PC-9 (cell line): ENCODE results near the gene SPOCK3. TPM values are rescaled to one million over a fixed set of nuclear protein-coding genes. Genes with fewer than 3 reads are reported as not detected.

ENCODE experiments used
- BruUV-seq: library from RNA; stranded (reverse); fragments of 400-500 nt; replicated peaks from 2 replicates; lab custom pipeline; 2021; lab: Mats Ljungman, UMichigan
- CTCF ChIA-PET: fragments of 300-600 bp; sonication (Branson Sonifier 250); formaldehyde crosslinking; loops from one replicate; lab custom pipeline; 2022; ENCODE audit warnings: antibody characterized with exemption; lab: Charles Lee
- POLR2A ChIA-PET: fragments of 300-600 bp; sonication (Branson Sonifier 250); formaldehyde crosslinking; loops from one replicate; lab custom pipeline; 2022; ENCODE audit warnings: antibody characterized with exemption; ENCODE audit not compliant: unreplicated experiment; lab: Charles Lee
- DNase-seq, 2 experiments: peaks; one replicate each; pipeline versions ENCODE4 v3.0.0 to v3.0.0-alpha.2; 2015 to 2022; ENCODE audit warnings: mixed read lengths in 1 of 2
- H2AFZ ChIP-seq: fragments of 200-600 bp; sonication (generic); 2 replicates; pipeline ENCODE4 v1.8.1; 2017; ENCODE audit warnings: antibody characterized with exemption
- H3F3A ChIP-seq: fragments of 200-600 bp; sonication (generic); 2 replicates; pipeline ENCODE4 v1.8.1; 2017; ENCODE audit warnings: antibody characterized with exemption, mild to moderate bottlenecking, low read depth; ENCODE audit not compliant: insufficient read depth
- H3K27ac ChIP-seq: fragments of 200-600 bp; sonication (generic); 2 replicates; pipeline ENCODE4 v1.6.1; 2016; ENCODE audit warnings: mixed run types
- H3K27me3 ChIP-seq: fragments of 200-600 bp; sonication (generic); 2 replicates; pipeline ENCODE4 v1.6.1; 2016; ENCODE audit warnings: low read depth, mixed run types; ENCODE audit not compliant: insufficient read depth
- H3K36me3 ChIP-seq: fragments of 200-600 bp; sonication (generic); 2 replicates; pipeline ENCODE4 v1.6.1; 2016; ENCODE audit warnings: low read depth, mixed run types
- H3K4me1 ChIP-seq: fragments of 200-600 bp; sonication (generic); replicated peaks from 2 replicates; pipeline ENCODE4 v1.6.1; 2016; ENCODE audit warnings: mixed run types; ENCODE audit not compliant: insufficient read depth
- H3K4me2 ChIP-seq: fragments of 200-600 bp; sonication (generic); 2 replicates; pipeline ENCODE4 v1.6.1; 2017; ENCODE audit warnings: mixed run types
- H3K4me3 ChIP-seq: fragments of 200-600 bp; sonication (generic); 2 replicates; pipeline ENCODE4 v1.6.1; 2016; ENCODE audit warnings: mixed run types
- H3K79me2 ChIP-seq: fragments of 200-600 bp; sonication (generic); 2 replicates; pipeline ENCODE4 v1.6.1; 2017; ENCODE audit warnings: low read depth, mixed run types
- H3K9me2 ChIP-seq: fragments of 200-600 bp; sonication (generic); 2 replicates; pipeline ENCODE4 v1.8.1; 2017; ENCODE audit warnings: mild to moderate bottlenecking; ENCODE audit not compliant: insufficient read depth
- H3K9me3 ChIP-seq: fragments of 200-600 bp; sonication (generic); 2 replicates; pipeline ENCODE4 v1.8.1; 2016; ENCODE audit warnings: low read depth; ENCODE audit not compliant: insufficient read depth
- H4K20me1 ChIP-seq: fragments of 200-600 bp; sonication (generic); 2 replicates; pipeline ENCODE4 v1.8.1; 2017; ENCODE audit not compliant: insufficient read depth
- EZH2 ChIP-seq: fragments of 200-600 bp; sonication (generic); IDR thresholded peaks from 2 replicates; pipeline ENCODE4 v1.8.0; 2017; ENCODE audit warnings: antibody characterized with exemption, low read depth
- intact Hi-C: fragments of 100-400 bp; cut with micrococcal nuclease; formaldehyde crosslinking; loops from one replicate; pipeline ENCODE4 v1.10.0; 2022; ENCODE audit not compliant: unreplicated experiment
- total RNA-seq: library from RNA; stranded (reverse); gene quantifications from 2 replicates; pipeline ENCODE4 v1.2.3, GENCODE V29; 2021
- TF ChIP-seq, protein P1 (sequence below): fragments of 200-600 bp; sonication (generic); conservative IDR thresholded peaks from 2 replicates; pipeline ENCODE4 v1.6.1; 2017; ENCODE audit warnings: mixed run types, antibody characterized with exemption, mild to moderate bottlenecking, moderate library complexity

Gene SPOCK3
- total RNA-seq, 1 experiment from 2014 or later, result not detected

DNA sequence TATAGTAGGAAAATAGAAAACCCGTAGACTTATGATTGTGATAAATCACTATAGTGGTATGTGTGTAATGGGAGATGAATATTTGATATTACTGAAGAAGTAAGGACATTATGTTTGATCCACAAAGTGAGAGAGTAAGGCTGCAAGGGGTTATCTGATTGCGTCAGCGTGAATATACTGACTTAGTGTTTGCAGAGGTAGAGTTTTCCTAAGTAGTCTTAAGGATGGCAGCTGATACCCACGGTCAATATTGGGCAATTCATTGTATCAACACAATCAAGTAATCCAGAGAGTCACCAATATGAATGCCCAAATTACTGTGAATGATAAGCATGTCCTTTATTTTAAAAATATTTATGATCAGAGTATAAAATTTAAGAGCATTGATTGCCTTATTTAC lies 83.7 kb downstream of the SPOCK3 start:
- ChIA-PET POLR2A (no interaction called here), CTCF (no interaction called here)
- Histone ChIP-seq H3K4me2 (no peak overlapping the region), H3K4me3 (no peak overlapping the region), H2AFZ (no peak overlapping the region), H3F3A (no peaks in the 10 kb centered on the region), H3K9me2 (no peaks in the 10 kb centered on the region), H3K4me1 (no peaks in the 10 kb centered on the region), H3K27ac (no peak overlapping the region), H3K36me3 (no peaks in the 10 kb centered on the region), H3K27me3 (no peaks in the 10 kb centered on the region), H3K9me3 (no peaks in the 10 kb centered on the region), H4K20me1 (no peaks in the 10 kb centered on the region), H3K79me2 (no peaks in the 10 kb centered on the region)
- BruUV-seq, result no TSS peak
- DNase-seq, result no peak
- no peak for TF ChIP-seq EZH2
- TF ChIP-seq, protein P1, sequence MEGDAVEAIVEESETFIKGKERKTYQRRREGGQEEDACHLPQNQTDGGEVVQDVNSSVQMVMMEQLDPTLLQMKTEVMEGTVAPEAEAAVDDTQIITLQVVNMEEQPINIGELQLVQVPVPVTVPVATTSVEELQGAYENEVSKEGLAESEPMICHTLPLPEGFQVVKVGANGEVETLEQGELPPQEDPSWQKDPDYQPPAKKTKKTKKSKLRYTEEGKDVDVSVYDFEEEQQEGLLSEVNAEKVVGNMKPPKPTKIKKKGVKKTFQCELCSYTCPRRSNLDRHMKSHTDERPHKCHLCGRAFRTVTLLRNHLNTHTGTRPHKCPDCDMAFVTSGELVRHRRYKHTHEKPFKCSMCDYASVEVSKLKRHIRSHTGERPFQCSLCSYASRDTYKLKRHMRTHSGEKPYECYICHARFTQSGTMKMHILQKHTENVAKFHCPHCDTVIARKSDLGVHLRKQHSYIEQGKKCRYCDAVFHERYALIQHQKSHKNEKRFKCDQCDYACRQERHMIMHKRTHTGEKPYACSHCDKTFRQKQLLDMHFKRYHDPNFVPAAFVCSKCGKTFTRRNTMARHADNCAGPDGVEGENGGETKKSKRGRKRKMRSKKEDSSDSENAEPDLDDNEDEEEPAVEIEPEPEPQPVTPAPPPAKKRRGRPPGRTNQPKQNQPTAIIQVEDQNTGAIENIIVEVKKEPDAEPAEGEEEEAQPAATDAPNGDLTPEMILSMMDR, result no peak
- intact Hi-C loops, result no loop called here

DNA sequence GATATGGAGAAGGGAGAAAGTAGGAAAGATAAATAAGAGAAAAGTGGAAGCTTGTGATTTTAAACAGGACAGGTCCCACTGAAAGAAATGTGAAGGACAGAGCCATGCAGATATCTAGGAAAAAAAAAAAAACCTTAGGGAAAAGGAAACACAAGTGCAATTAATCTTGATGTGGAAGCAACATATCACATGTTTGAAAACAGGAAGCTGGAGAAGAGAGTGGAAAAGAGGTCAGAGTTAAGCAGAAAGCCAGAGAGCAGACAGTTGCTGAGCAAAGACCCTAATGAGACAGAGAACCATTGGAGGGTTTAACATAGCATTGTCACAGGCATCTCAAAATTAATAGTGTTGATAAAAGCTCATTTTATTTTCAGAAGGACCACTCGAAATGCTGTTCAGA lies 89.7 kb downstream of the SPOCK3 start:
- no peaks in the 10 kb centered on the region for H3K27me3 ChIP-seq
- no peaks in the 10 kb centered on the region for H3K79me2 ChIP-seq
- H3K36me3 ChIP-seq, result no peaks in the 10 kb centered on the region
- H3K27ac ChIP-seq, result no peak overlapping the region
- no peak overlapping the region for H3K4me2 ChIP-seq
- H3K4me3 ChIP-seq, result no peak overlapping the region
- no TSS peak for BruUV-seq
- POLR2A ChIA-PET, result no interaction called here
- no peaks in the 10 kb centered on the region for H4K20me1 ChIP-seq
- CTCF ChIA-PET, result no interaction called here
- no peaks in the 10 kb centered on the region for H3K9me2 ChIP-seq
- no peaks in the 10 kb centered on the region for H3F3A ChIP-seq
- TF ChIP-seq, protein P1, result no peak
- TF ChIP-seq EZH2, result no peak
- no peak for DNase-seq
- no peak overlapping the region for H2AFZ ChIP-seq
- H3K4me1 ChIP-seq, result no peaks in the 10 kb centered on the region
- intact Hi-C loops, result no loop called here
- no peaks in the 10 kb centered on the region for H3K9me3 ChIP-seq

DNA sequence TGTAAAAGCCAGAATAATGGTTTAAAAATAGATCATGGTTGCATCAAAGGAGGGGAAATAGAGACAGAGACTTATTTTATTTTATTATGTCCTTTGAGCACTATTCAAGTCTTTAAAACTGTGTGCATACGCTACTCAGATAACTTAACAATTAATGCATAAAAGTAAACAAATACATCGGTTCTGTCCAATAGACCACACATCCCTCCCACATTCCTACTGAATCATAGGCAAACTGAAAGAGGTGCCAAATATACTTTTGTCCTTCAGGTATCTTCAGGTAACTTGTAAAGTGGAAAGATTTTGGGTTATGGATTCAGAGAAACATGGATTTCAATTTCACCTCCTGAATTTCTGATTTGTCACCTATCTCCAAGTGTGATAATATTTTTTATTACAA lies 91.3 kb downstream of the SPOCK3 start:
- Histone ChIP-seq H3F3A (no peaks in the 10 kb centered on the region), H3K36me3 (no peaks in the 10 kb centered on the region), H3K27ac (no peak overlapping the region), H3K79me2 (no peaks in the 10 kb centered on the region), H3K4me2 (no peak overlapping the region), H4K20me1 (no peaks in the 10 kb centered on the region), H3K9me2 (no peaks in the 10 kb centered on the region), H3K27me3 (no peaks in the 10 kb centered on the region), H3K4me3 (no peak overlapping the region), H2AFZ (no peak overlapping the region), H3K4me1 (no peaks in the 10 kb centered on the region), H3K9me3 (no peaks in the 10 kb centered on the region)
- no peak for TF ChIP-seq EZH2
- TF ChIP-seq, protein P1, result no peak
- POLR2A ChIA-PET, result no interaction called here
- intact Hi-C loops, result no loop called here
- BruUV-seq, result no TSS peak
- CTCF ChIA-PET, result no interaction called here
- no peak for DNase-seq
